GM06990 (cell line): ENCODE data around the gene SNX1.
"Not testable (repeated sequence)": the region's sequence is repeated elsewhere in the genome, so short reads cannot be mapped to it uniquely, and the experiment has no call there.

ENCODE experiments used
- DNase-seq: peaks from one replicate; pipeline ENCODE4 v3.0.0-alpha.2; 2011; ENCODE audit not compliant: insufficient read length; ENCODE audit errors: extremely low read depth
- H3K27me3 ChIP-seq: replicated peaks from 2 replicates; pipeline ENCODE4 v1.6.0; 2011; ENCODE audit warnings: low read length; ENCODE audit not compliant: control insufficient read depth, insufficient read depth
- H3K36me3 ChIP-seq: 2 replicates; pipeline ENCODE4 v1.5.1; 2011; ENCODE audit warnings: low read length; ENCODE audit not compliant: control insufficient read depth, insufficient read depth
- H3K4me3 ChIP-seq: replicated peaks from 2 replicates; pipeline ENCODE4 v1.5.1; 2011; ENCODE audit warnings: low read depth, mild to moderate bottlenecking, control low read depth, low read length
- TF ChIP-seq, protein P1 (sequence below): IDR thresholded peaks from 2 replicates; pipeline ENCODE4 v1.5.1; 2011; ENCODE audit warnings: low read length, control low read depth, mild to moderate bottlenecking, inconsistent platforms; ENCODE audit not compliant: insufficient read depth, poor library complexity, severe bottlenecking

The SNX1 gene

GRCh38 chr15:64099379-64099778 is 3.6 kb downstream of the SNX1 start:
- H3K27me3 ChIP-seq: no peaks in the 10 kb centered on the region
- TF ChIP-seq, protein P1, sequence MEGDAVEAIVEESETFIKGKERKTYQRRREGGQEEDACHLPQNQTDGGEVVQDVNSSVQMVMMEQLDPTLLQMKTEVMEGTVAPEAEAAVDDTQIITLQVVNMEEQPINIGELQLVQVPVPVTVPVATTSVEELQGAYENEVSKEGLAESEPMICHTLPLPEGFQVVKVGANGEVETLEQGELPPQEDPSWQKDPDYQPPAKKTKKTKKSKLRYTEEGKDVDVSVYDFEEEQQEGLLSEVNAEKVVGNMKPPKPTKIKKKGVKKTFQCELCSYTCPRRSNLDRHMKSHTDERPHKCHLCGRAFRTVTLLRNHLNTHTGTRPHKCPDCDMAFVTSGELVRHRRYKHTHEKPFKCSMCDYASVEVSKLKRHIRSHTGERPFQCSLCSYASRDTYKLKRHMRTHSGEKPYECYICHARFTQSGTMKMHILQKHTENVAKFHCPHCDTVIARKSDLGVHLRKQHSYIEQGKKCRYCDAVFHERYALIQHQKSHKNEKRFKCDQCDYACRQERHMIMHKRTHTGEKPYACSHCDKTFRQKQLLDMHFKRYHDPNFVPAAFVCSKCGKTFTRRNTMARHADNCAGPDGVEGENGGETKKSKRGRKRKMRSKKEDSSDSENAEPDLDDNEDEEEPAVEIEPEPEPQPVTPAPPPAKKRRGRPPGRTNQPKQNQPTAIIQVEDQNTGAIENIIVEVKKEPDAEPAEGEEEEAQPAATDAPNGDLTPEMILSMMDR: no peak
- DNase-seq: no peak
- H3K4me3 ChIP-seq: no peak overlapping the region
- H3K36me3 ChIP-seq: no peaks in the 10 kb centered on the region

- H3K36me3 ChIP-seq: no peaks in the 10 kb centered on the region
- TF ChIP-seq, protein P1: no peak
- H3K4me3 ChIP-seq: no peak overlapping the region
- DNase-seq: no peak
- no peaks in the 10 kb centered on the region for H3K27me3 ChIP-seq
Measured at GRCh38 chr15:64100958-64101357, 5.2 kb downstream of the SNX1 start.

GRCh38 chr15:64102497-64102896 is 6.7 kb downstream of the SNX1 start:
- TF ChIP-seq, protein P1: no peak
- no peaks in the 10 kb centered on the region for H3K36me3 ChIP-seq

DNA sequence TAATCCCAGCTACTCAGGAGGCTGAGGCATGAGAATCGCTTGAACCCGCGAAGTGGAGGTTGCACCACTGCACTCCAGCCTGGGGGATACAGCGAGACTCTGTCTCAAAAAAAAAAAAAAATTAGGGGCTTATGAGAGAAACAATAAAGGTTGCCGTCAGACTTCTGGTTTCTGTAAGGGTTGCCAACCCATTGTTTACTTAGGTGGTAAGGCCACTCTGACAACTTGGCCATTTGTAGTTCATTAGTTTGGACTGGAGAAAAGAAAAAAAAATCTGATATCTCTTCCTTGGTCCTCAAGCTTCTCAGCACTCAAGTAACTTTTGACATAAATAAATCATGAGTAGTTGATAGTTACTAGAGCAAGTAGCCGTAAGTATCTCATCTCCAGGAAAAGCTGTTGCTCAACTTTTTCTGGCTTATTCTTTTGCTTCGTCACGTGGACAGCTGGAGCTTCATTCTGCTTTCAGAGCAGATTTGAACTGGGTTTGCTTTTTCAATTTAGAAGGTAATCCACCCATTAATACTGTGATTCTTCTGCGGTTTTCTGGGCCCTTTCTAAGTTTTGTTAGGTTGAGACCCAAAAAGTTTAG is 9.4 kb downstream of the SNX1 start:
- no peak for DNase-seq
- no peaks in the 10 kb centered on the region for H3K36me3 ChIP-seq
- TF ChIP-seq, protein P1: no peak
- no peak overlapping the region for H3K4me3 ChIP-seq
- no peaks in the 10 kb centered on the region for H3K27me3 ChIP-seq

More at GRCh38 chr15:64102497-64102896, 6.7 kb downstream of the SNX1 start:
- Histone ChIP-seq H3K27me3 (no peaks in the 10 kb centered on the region), H3K4me3 (no peak overlapping the region)
- DNase-seq: no peak

DNA sequence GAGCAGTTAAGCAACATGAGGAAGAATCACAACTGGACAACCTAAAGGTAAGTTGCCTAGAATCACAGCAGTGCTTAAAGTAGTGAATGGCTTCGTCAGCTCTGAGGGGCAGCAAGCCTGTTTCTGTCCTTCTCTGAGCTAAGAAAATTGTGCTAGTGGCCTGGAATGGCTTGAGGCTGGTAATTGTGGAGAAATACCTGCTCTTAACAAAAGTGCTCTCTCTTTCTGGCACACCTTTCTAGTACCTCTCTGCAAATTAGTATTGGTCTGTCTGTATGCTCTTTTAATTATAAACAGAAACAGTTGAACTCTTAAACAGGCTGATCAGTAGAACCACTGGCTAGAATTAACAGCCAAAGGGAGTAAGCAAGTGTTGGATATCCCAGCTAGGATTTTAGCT is 11.6 kb downstream of the SNX1 start:
- no peak for DNase-seq
- TF ChIP-seq, protein P1: no peak
- Histone ChIP-seq H3K27me3 (no peaks in the 10 kb centered on the region), H3K36me3 (no peaks in the 10 kb centered on the region), H3K4me3 (no peak overlapping the region)

DNA sequence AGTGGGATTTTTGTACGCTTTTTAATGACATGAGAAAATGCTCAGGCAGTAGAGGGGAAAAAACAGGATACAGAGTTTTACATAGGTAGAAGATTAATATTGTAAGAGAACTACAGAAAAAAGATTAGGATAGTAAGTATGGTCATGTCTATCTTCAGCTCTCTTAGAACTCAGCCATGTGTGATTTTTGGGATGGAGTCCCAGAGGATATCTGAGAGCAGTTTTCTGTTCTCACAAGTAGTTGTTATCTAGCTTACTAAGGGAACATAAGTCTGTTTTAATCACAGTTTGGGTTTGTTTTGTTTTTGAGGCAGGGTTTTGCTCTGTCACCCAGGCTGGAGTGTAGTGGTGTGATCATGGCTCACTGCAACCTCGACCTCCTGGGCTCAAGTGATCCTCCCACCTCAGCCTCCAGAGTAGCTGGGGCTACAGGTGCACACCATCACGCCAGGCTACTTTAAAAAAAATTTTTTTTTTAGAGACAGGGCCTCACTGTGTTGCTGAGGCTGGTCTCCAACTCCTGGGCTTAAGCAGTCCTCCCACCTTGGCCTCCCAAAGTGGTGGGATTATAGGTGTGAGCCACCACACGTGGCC is 14.4 kb downstream of the SNX1 start:
- not testable (repeated sequence) for DNase-seq, H3K36me3 ChIP-seq, H3K4me3 ChIP-seq, H3K27me3 ChIP-seq
